BLaER1 treated with 17β-estradiol and CSF1 and Interleukin-3, amounts not matched to agents 10 nM and 100 nM (cell line): ENCODE results near the gene GLB1L2.

Source experiments
- H3K27ac ChIP-seq, 11 experiments: shearing (Covaris generic); formaldehyde crosslinking; 2 replicates each; pipeline ENCODE4 v1.8.1; 2022
- H3K27me3 ChIP-seq, 11 experiments: shearing (Covaris generic); formaldehyde crosslinking; 2 replicates each; pipeline ENCODE4 v1.8.1; 2022
- H3K36me3 ChIP-seq, 11 experiments: shearing (Covaris generic); formaldehyde crosslinking; 2 replicates each; pipeline ENCODE4 v1.8.1; 2022
- H3K4me1 ChIP-seq, 10 experiments: shearing (Covaris generic); formaldehyde crosslinking; 2 replicates each; pipeline ENCODE4 v1.8.1; 2022
- H3K4me2 ChIP-seq, 11 experiments: shearing (Covaris generic); formaldehyde crosslinking; 2 replicates each; pipeline ENCODE4 v1.8.1; 2022
- H3K4me3 ChIP-seq, 10 experiments: shearing (Covaris generic); formaldehyde crosslinking; 2 replicates each; pipeline ENCODE4 v1.8.1; 2022
- H3K9ac ChIP-seq, 11 experiments: shearing (Covaris generic); formaldehyde crosslinking; 2 replicates each; pipeline ENCODE4 v1.8.1; 2022
- H3K9me3 ChIP-seq, 11 experiments: shearing (Covaris generic); formaldehyde crosslinking; replicated peaks in 1 of 11; 2 replicates each; pipeline ENCODE4 v1.8.1; 2022
- H4K20me1 ChIP-seq, 11 experiments: shearing (Covaris generic); formaldehyde crosslinking; 2 replicates each; pipeline ENCODE4 v1.8.1; 2022
- Cebpa-rat ChIP-seq, 11 experiments: shearing (Covaris generic); IDR thresholded peaks; 2 replicates each; pipeline ENCODE4 v1.8.1; 2022

Gene GLB1L2

DNA sequence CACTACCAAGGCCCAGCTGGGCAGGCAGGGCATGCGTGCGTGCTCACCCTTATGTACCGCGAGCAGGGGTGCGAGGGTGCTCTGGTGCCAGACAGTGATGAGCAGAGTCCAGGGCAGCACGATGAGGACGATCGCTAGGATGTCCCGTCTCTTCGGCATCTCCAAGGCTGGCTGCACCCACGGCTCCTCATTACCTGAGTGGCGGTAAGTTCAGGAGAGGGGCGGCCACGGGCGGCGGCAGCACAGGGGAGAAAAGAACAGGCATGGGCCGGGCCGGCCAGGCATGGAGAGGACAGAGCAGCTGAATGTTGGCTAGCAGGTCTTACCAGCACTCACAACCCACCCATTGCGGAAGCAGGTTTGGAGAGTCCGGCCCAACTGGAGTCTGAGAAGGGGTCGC is 55.7 kb downstream of the GLB1L2 start:
- Histone ChIP-seq H3K4me3 (no peak overlapping the region), H4K20me1 (peaks cover 0 to 99% (median 82%) of the 10 kb centered on the region in 11 experiments; a peak in 18 of 22 replicates), H3K27me3 (peaks cover 68 to 99% (median 94%) of the 10 kb centered on the region in 11 experiments), H3K4me1 (peaks cover 34 to 64% (median 54%) of the 10 kb centered on the region in 10 experiments), H3K27ac (peak overlapping the region in 5 of 11 experiments; percentile 19 to 66 (median 43); a peak in 7 of 22 replicates), H3K4me2 (peak overlapping the region; percentile 64 to 86 (median 80)), H3K36me3 (no peaks in the 10 kb centered on the region), H3K9me3 (peaks cover 0 to 5% (median 0%) of the 10 kb centered on the region in 11 experiments; a peak in 5 of 22 replicates), H3K9ac (peak overlapping the region in 1 of 11 experiments; percentile 6; a peak in 1 of 22 replicates)
- TF ChIP-seq Cebpa-rat (IDR thresholded peaks at IDR 0.05) = no peak

DNA sequence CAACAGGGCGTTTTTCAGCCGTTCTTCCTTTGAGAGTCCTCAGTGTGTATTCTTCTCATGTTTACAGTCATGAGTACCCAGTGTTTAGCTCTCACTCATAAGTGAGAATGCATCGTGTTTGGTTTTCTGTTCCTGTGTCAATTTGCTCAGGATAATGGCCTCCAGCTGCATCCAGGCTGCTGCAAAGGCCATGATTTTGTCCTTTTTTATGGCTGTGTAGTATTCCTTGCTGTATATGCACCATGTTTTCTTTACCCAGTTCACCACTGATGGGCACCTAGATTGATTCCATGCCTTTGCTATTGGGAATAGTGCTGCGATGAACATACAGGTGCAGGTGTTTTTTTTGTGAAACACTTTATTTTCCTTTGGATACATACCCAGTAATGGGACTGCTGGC is 56.8 kb downstream of the GLB1L2 start:
- peaks cover 34 to 63% (median 54%) of the 10 kb centered on the region in 10 experiments for H3K4me1 ChIP-seq
- peak overlapping the region in 1 of 11 experiments; percentile 29; a peak in 1 of 22 replicates for H3K4me2 ChIP-seq
- H3K36me3 ChIP-seq = no peaks in the 10 kb centered on the region
- H3K9me3 ChIP-seq = peaks cover 0 to 5% (median 0%) of the 10 kb centered on the region in 11 experiments; a peak in 5 of 22 replicates
- peaks cover 0 to 99% (median 78%) of the 10 kb centered on the region in 11 experiments; a peak in 18 of 22 replicates for H4K20me1 ChIP-seq
- H3K9ac ChIP-seq = no peak overlapping the region
- H3K4me3 ChIP-seq = no peak overlapping the region
- no peak overlapping the region for H3K27ac ChIP-seq
- TF ChIP-seq Cebpa-rat (IDR thresholded peaks at IDR 0.05) = no peak
- H3K27me3 ChIP-seq = peaks cover 63 to 99% (median 89%) of the 10 kb centered on the region in 11 experiments

DNA sequence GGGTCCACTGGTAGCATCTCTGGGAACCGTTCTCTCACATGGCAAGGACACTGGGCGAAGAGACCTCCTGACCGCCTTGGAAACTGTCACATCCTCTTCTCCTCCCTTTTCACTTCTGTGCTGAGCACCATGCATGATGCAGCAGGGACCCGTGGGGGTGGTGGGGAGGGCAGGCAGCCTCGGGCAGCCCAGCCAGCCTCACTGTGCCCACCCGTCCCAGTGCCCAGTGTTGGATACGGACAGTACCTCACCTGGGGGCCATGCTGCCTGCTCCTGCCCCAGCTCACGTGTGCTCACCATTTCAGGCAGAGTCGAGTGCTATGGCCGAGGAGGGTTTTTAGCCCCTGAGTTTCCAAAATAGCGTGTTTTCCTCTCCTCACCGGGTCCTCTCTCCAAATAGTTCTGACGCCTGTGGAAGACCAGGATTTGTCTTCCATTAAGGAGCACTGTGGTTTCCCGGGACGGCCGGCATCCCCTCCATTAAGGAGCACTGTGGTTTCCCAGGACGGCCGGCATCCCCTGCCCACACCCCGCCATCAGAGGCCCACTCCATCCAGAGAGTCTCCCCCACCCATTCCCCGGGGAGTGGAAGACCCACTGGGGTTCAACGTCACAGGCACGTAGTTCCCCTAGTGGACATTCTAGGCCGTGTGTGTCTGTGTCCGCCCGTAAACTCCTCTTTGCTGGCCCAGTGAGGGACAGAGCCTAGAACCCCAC is 57.8 kb downstream of the GLB1L2 start:
- Histone ChIP-seq H3K9me3 (peaks cover 0 to 5% (median 0%) of the 10 kb centered on the region in 11 experiments; a peak in 5 of 22 replicates), H3K9ac (no peak overlapping the region), H3K36me3 (no peaks in the 10 kb centered on the region), H3K27me3 (peaks cover 53 to 89% (median 78%) of the 10 kb centered on the region in 11 experiments), H4K20me1 (peaks cover 0 to 99% (median 70%) of the 10 kb centered on the region in 11 experiments; a peak in 18 of 22 replicates), H3K4me1 (peaks cover 29 to 56% (median 47%) of the 10 kb centered on the region in 10 experiments), H3K27ac (no peak overlapping the region), H3K4me3 (no peak overlapping the region), H3K4me2 (peak overlapping the region in 5 of 11 experiments; percentile 6 to 61 (median 30); a peak in 6 of 22 replicates)
- no peak for TF ChIP-seq Cebpa-rat (IDR thresholded peaks at IDR 0.05)

DNA sequence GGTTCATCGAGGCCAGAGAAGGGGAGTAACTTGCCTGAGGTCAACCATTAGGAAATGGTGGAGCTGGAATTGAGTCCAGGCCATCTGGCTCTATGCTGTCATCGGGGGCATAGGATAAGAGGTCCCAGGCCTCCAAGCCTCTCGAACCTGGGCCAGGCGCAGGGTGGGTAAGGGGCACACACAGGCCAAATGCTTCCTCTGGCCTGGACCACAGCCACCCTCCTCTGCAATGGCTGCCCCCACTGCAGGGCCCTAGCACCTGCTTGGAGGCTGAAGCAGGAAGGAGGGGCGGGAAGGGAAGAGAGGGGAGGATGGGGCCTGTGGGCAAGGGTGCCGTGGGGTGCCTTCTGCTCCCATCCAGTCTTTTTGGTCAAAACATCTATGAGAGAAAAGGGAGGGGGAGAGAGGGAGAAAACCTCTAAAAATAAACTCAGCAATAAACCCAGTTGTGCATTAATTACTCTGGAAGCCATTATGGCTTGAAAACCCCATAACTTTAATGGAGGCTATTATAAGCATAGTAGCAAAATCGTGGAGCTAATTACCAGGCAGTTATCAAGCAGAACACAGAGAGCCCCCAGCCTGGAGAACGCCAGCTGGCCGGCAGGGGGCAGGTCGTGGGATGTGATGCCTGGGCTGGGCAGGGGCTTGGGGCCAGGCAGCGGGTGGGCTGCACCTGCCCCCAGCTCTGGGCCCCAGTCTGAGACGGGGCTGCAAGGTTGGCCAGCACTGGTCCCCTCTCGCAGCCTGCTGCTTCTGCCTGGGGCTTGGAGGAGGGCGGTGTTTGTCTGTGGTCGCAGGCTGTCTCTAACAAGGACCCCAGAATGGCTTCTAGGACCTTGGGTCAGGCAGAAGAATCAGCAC is 59.1 kb downstream of the GLB1L2 start:
- no peak for TF ChIP-seq Cebpa-rat (IDR thresholded peaks at IDR 0.05)
- peaks cover 40 to 77% (median 65%) of the 10 kb centered on the region in 11 experiments for H3K27me3 ChIP-seq
- H3K9ac ChIP-seq = no peak overlapping the region
- peaks cover 17 to 44% (median 34%) of the 10 kb centered on the region in 10 experiments for H3K4me1 ChIP-seq
- peaks cover 0 to 5% (median 0%) of the 10 kb centered on the region in 11 experiments; a peak in 5 of 22 replicates for H3K9me3 ChIP-seq
- H3K36me3 ChIP-seq = no peaks in the 10 kb centered on the region
- peaks cover 0 to 99% (median 57%) of the 10 kb centered on the region in 11 experiments; a peak in 18 of 22 replicates for H4K20me1 ChIP-seq
- no peak overlapping the region for H3K4me3 ChIP-seq
- H3K4me2 ChIP-seq = peak overlapping the region in 8 of 11 experiments; percentile 13 to 61 (median 33); a peak in 13 of 22 replicates
- no peak overlapping the region for H3K27ac ChIP-seq

DNA sequence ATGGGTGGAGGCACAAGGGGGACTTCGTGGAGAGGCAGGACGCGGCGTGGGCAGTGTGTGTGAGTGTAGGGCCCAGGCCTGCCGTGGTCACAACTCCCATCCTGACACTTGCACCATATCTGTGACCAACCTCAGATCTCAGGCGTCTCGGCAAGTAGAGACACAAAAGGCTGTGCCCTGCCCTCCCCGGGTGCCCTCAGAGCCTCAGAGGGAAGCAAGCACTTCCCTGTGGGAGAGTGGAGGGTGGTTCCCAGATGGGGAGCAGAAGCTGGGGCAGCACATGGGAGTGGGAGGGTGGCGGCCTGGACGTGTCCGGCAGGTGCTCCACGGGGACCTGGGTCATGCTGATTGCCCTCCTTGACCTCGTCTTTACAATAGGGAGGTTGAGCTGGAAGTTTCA is 59.9 kb downstream of the GLB1L2 start:
- Histone ChIP-seq H3K4me3 (no peak overlapping the region), H3K9ac (no peak overlapping the region), H3K36me3 (no peaks in the 10 kb centered on the region), H3K4me2 (no peak overlapping the region), H3K4me1 (peaks cover 10 to 36% (median 27%) of the 10 kb centered on the region in 10 experiments), H3K9me3 (peaks cover 0 to 5% (median 0%) of the 10 kb centered on the region in 11 experiments; a peak in 5 of 22 replicates), H4K20me1 (peaks cover 0 to 99% (median 53%) of the 10 kb centered on the region in 11 experiments; a peak in 18 of 22 replicates), H3K27ac (no peak overlapping the region), H3K27me3 (peaks cover 34 to 70% (median 59%) of the 10 kb centered on the region in 11 experiments)
- no peak for TF ChIP-seq Cebpa-rat (IDR thresholded peaks at IDR 0.05)

DNA sequence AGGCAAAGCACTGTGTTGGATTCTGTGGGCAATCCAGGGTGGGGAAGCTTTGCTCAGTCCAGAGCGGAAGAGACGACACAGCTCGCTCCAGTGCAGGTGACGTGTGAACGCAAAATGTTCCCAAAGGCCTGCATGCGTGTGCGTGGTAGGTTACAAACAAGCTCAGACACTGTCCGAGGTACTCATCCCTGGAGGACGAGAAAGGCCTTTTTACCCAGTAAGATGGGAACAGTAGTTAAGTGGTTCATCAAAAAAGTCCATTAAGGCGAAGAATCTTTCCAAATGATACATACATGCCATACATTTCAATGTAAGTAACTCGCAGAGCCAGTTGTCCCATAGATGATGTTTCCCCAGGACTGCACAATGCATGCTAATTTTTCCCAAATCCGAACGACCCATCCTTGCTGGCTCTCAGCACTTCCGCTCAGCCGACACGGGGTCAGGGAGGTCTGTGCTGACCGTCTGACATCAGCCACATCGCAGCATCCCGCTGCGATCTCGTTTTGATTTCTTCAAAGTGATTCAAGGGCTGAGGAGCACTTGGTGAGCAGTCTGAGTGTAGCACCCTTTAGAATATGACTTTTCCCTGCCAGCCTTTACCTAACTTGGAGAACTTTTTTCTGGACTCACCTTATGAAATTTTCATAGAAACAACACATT is 61.3 kb downstream of the GLB1L2 start:
- peaks cover 0 to 24% (median 14%) of the 10 kb centered on the region in 10 experiments; a peak in 11 of 20 replicates for H3K4me1 ChIP-seq
- no peak overlapping the region for H3K4me2 ChIP-seq
- no peak overlapping the region for H3K27ac ChIP-seq
- H3K27me3 ChIP-seq = peaks cover 28 to 58% (median 50%) of the 10 kb centered on the region in 11 experiments
- no peak overlapping the region for H3K4me3 ChIP-seq
- H3K36me3 ChIP-seq = no peaks in the 10 kb centered on the region
- TF ChIP-seq Cebpa-rat (IDR thresholded peaks at IDR 0.05) = no peak
- no peak overlapping the region for H3K9ac ChIP-seq
- H4K20me1 ChIP-seq = peaks cover 0 to 98% (median 51%) of the 10 kb centered on the region in 11 experiments; a peak in 17 of 22 replicates
- peaks cover 0 to 5% (median 0%) of the 10 kb centered on the region in 11 experiments; a peak in 5 of 22 replicates for H3K9me3 ChIP-seq

DNA sequence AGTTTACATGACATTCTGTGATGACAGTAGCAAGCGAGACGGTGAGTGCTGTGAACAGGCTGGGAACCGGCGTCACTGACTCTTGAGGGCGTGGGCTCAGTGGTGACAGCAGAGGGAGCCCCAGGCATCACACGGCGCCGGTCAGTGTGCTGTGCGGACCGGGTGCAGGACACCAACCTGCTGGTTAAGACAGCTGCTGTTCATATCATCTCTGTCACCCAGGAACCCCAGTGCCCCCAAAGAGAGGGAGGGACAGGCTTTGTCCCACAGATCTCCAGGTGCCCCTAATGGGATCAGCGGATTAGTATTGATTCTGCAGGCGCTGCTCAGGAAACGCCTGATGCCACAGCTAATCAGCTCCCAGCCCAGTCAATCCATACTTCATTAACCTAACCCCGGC is 61.9 kb downstream of the GLB1L2 start:
- no peaks in the 10 kb centered on the region for H3K36me3 ChIP-seq
- H3K9ac ChIP-seq = no peak overlapping the region
- peaks cover 0 to 2% (median 0%) of the 10 kb centered on the region in 11 experiments; a peak in 5 of 22 replicates for H3K9me3 ChIP-seq
- H4K20me1 ChIP-seq = peaks cover 0 to 99% (median 55%) of the 10 kb centered on the region in 11 experiments; a peak in 16 of 22 replicates
- no peak overlapping the region for H3K4me3 ChIP-seq
- H3K27ac ChIP-seq = no peak overlapping the region
- peaks cover 0 to 29% (median 20%) of the 10 kb centered on the region in 10 experiments; a peak in 12 of 20 replicates for H3K4me1 ChIP-seq
- H3K4me2 ChIP-seq = no peak overlapping the region
- peaks cover 22 to 53% (median 44%) of the 10 kb centered on the region in 11 experiments for H3K27me3 ChIP-seq
- no peak for TF ChIP-seq Cebpa-rat (IDR thresholded peaks at IDR 0.05)

DNA sequence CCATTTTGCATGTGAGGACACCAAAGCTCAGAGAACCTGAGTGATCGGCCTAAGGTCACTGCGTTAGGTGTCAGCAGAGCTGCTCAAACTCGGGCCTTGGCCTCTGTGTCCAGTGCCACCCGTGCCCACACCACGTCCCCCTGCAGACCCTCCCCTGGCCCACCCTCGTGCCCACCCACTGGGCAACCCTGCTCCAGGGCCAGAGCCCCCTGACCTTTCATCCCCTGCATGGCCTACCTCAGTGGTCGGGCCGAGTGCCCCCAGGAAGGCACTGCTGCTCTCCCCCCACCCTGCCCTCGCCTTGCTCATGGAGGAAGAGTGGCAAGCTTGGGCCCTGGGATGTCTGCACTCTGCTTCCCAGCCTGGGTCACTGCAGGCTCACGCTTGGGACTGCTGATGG is 62.5 kb downstream of the GLB1L2 start:
- H3K27me3 ChIP-seq = peaks cover 15 to 46% (median 38%) of the 10 kb centered on the region in 11 experiments
- H3K9me3 ChIP-seq = no peaks in the 10 kb centered on the region
- H3K36me3 ChIP-seq = no peaks in the 10 kb centered on the region
- H4K20me1 ChIP-seq = peaks cover 0 to 99% (median 54%) of the 10 kb centered on the region in 11 experiments; a peak in 16 of 22 replicates
- no peak overlapping the region for H3K4me3 ChIP-seq
- TF ChIP-seq Cebpa-rat (IDR thresholded peaks at IDR 0.05) = no peak
- no peak overlapping the region for H3K27ac ChIP-seq
- no peak overlapping the region for H3K9ac ChIP-seq
- no peak overlapping the region for H3K4me2 ChIP-seq
- H3K4me1 ChIP-seq = peaks cover 0 to 30% (median 22%) of the 10 kb centered on the region in 10 experiments; a peak in 13 of 20 replicates
